Activated CD4-positive, alpha-beta T cell treated with anti-CD3 and anti-CD28 coated beads, Interleukin-2, amount 10 ng/mL, durations not matched to agents 24 days and 14 days (primary cell): ENCODE data around the gene GOLGA8G. TPM values are rescaled to one million over a fixed set of nuclear protein-coding genes. Genes with fewer than 3 reads are reported as not detected.
"Not testable (repeated sequence)": the region's sequence is repeated elsewhere in the genome, so short reads cannot be mapped to it uniquely, and the experiment has no call there.

Experiments
- DNase-seq: peaks from one replicate; pipeline ENCODE4 v3.0.0; 2022
- H3K27ac Mint-ChIP-seq: one replicate; pipeline ENCODE4 v1.8.0; 2022; ENCODE audit warnings: mild to moderate bottlenecking, mixed read lengths
- H3K27me3 Mint-ChIP-seq: one replicate; pipeline ENCODE4 v1.8.0; 2022; ENCODE audit warnings: mixed read lengths
- H3K36me3 Mint-ChIP-seq: one replicate; pipeline ENCODE4 v1.8.0; 2022; ENCODE audit warnings: low read depth, mild to moderate bottlenecking, mixed read lengths
- H3K4me1 Mint-ChIP-seq: one replicate; pipeline ENCODE4 v1.8.0; 2021; ENCODE audit warnings: mixed read lengths
- H3K4me3 Mint-ChIP-seq: one replicate; pipeline ENCODE4 v1.8.0; 2022; ENCODE audit warnings: mild to moderate bottlenecking, moderate library complexity, mixed read lengths
- H3K9me3 Mint-ChIP-seq: one replicate; pipeline ENCODE4 v1.8.0; 2021; ENCODE audit warnings: mixed read lengths
- intact Hi-C: fragments of 100-400 bp; cut with micrococcal nuclease; formaldehyde crosslinking; loops from one replicate; pipeline ENCODE4 v1.15.1; 2023
- total RNA-seq: library from RNA; stranded (reverse); gene quantifications from 2 replicates; pipeline ENCODE4 v1.2.3, GENCODE V29; 2022

The GOLGA8G gene, protein sequence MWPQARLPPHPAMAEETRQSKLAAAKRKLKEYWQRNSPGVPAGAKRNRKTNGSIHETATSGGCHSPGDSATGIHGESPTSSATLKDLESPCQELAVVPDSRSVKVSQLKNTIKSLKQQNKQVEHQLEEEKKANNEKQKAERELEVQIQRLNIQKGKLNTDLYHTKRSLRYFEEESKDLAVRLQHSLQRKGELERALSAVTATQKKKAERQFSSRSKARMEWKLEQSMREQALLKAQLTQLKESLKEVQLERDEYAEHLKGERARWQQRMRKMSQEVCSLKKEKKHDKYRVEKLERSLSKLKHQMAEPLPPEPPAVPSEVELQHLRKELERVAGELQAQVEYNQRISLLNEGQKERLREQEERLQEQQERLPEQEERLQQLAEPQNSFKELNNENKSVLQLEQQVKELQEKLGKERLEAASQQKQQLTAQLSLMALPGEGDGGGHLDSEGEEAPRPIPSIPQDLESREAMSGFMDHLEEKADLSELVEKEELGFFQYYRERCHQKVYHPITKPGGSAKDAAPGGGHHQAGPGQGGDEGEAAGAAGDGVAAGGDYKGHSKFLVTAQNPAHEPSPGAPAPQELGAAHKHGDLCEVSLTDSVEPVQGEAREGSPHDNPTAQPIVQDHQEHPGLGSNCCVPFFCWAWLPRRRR
- not detected in 2 replicates for total RNA-seq

GRCh38 chr15:28532954-28533353 is at the start of gene GOLGA8G:
TSS of gene GOLGA8G (minus strand) at chr15:28532971. CDS start at chr15:28532909, 62 bp downstream.
- intact Hi-C loops, DNase-seq, H3K9me3 Mint-ChIP-seq, H3K36me3 Mint-ChIP-seq, H3K4me3 Mint-ChIP-seq, H3K4me1 Mint-ChIP-seq, H3K27ac Mint-ChIP-seq, H3K27me3 Mint-ChIP-seq: not testable (repeated sequence)

- H3K27me3 Mint-ChIP-seq, DNase-seq, H3K4me3 Mint-ChIP-seq, H3K27ac Mint-ChIP-seq, H3K36me3 Mint-ChIP-seq, H3K4me1 Mint-ChIP-seq, H3K9me3 Mint-ChIP-seq, intact Hi-C loops: not testable (repeated sequence)
These were observed 40.6 kb upstream of the GOLGA8G start for GRCh38 chr15:28573351-28573750.

DNA sequence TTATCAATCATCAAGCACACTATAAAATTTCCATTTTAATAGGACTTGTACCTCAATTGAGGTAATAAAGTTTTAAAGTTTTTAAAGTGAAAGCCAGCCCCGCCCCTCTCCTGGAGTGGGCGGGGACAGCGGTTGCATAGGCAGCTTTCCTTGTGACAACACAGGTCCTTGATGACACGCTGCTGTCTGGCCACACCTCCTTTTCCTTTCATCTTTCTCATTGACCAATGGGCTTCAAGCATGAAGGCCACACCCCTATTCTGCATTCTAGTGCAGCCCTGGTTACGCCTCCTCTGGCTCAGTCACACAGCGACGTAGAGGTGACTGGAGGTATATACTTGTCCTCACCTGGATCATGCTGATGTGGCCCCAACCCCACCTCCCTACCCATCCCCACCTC is 20.5 kb upstream of the GOLGA8G start, which contains the start of gene GOLGA6L25:
Gene GOLGA6L25, plus strand, starts transcription at position 301 of the 400 bp plus-strand sequence. Its CDS starts 61 bp downstream, at position 362.
- H3K27ac Mint-ChIP-seq, H3K4me3 Mint-ChIP-seq, H3K27me3 Mint-ChIP-seq, H3K36me3 Mint-ChIP-seq, H3K4me1 Mint-ChIP-seq, H3K9me3 Mint-ChIP-seq, DNase-seq, intact Hi-C loops: not testable (repeated sequence)

DNA sequence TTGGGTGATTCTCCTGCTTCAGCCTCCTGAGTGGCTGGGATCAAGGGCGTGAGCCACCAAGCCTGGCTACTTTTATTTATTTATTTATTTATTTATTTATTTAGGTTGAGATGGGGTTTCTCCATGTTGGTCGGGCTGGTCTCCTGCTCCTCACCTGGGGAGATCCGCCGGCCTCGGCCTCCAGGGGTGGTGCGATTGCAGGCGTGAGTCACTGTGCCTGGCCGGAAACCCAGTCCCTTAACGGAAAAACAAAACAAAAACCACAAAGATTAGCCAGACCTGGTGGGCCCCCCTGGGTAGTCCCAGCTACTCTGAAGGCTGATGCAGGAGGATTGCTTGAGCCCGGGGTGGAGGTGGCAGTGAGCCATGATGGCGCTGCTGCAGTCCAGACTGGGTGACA is 17.6 kb downstream of the GOLGA8G start:
- DNase-seq, intact Hi-C loops, H3K4me3 Mint-ChIP-seq, H3K27me3 Mint-ChIP-seq, H3K9me3 Mint-ChIP-seq, H3K4me1 Mint-ChIP-seq, H3K36me3 Mint-ChIP-seq, H3K27ac Mint-ChIP-seq: not testable (repeated sequence)

DNA sequence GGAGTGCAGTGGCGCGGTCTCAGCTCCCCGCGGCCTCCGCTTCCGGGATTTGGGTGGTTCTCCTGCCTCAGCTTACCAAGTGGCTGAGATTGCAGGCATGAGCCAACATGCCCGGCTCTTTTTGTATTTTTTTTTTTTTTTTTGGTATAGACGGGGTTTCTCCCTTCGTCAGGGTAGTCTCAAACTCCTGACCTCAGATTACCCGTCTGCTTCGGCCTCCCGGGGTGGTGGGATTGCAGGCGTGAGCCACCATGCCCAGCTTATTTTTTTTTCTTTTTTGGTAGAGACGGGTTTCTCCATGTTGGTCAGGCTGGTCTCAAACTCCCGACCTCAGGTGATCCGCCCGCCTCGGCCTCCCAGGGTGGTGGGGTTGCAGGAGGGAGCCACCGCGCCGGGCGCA is 18.6 kb downstream of the GOLGA8G start:
- intact Hi-C loops, H3K4me3 Mint-ChIP-seq, H3K27ac Mint-ChIP-seq, H3K27me3 Mint-ChIP-seq, DNase-seq, H3K36me3 Mint-ChIP-seq, H3K9me3 Mint-ChIP-seq, H3K4me1 Mint-ChIP-seq: not testable (repeated sequence)

- DNase-seq, H3K36me3 Mint-ChIP-seq, H3K27me3 Mint-ChIP-seq, H3K4me1 Mint-ChIP-seq, H3K9me3 Mint-ChIP-seq, intact Hi-C loops, H3K4me3 Mint-ChIP-seq, H3K27ac Mint-ChIP-seq: not testable (repeated sequence)
These were observed 24.4 kb downstream of the GOLGA8G start for GRCh38 chr15:28508217-28508889.

GRCh38 chr15:28481340-28481739 is 51.4 kb downstream of the GOLGA8G start:
- H3K4me1 Mint-ChIP-seq, H3K4me3 Mint-ChIP-seq, H3K27ac Mint-ChIP-seq, intact Hi-C loops, H3K9me3 Mint-ChIP-seq, H3K36me3 Mint-ChIP-seq, DNase-seq, H3K27me3 Mint-ChIP-seq: not testable (repeated sequence)

Other genes starting within 250 kb of the GOLGA8G start
- 43.8 and 47.0 TPM in 2 replicates for gene HERC2, start 210.8 kb downstream of the GOLGA8G start, total RNA-seq
- not detected in 2 replicates for gene GOLGA6L24, start 174.9 kb downstream of the GOLGA8G start, total RNA-seq
- gene GOLGA8F, start 154.3 kb downstream of the GOLGA8G start, total RNA-seq = not detected in 2 replicates
- not detected in 2 replicates for gene GOLGA6L25, start 20.6 kb upstream of the GOLGA8G start, total RNA-seq
- 0.54 TPM in 1 of 2 replicates, not detected in the other for gene GOLGA8M, start 179.4 kb upstream of the GOLGA8G start, total RNA-seq